H4 (cell line): ENCODE measurements around the gene EPN2. TPM values are rescaled to one million over a fixed set of nuclear protein-coding genes. Genes with fewer than 3 reads are reported as not detected.
"Not testable (repeated sequence)": the region's sequence is repeated elsewhere in the genome, so short reads cannot be mapped to it uniquely, and the experiment has no call there.

Experiments
- DNase-seq: peaks from one replicate; pipeline ENCODE4 v3.0.0-alpha.2; 2015; ENCODE audit warnings: low spot score
- total RNA-seq: library from RNA; depleted of rRNA; stranded (reverse); fragments of >200 nt; shearing (Covaris generic); gene quantifications from 2 replicates; pipeline ENCODE4 v1.2.3, GENCODE V29; 2014; rRNA removed

The EPN2 gene
- 10.0 and 27.5 TPM in 2 replicates for total RNA-seq

DNA sequence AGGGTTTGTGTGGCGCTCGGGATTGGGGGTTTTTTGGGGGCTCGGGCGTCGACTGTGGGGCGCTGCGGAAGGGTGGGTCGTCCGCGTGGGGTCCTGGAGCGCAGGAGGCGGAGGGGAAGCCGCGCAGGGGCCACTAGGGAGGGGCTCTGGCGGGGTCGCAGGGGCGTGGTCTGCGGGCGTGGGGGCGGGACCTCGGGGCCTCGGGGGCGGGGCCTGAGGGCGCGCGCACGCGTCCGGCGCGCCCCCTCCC is at the start of gene EPN2:
TSS of gene EPN2 (plus strand) at position 228 of the 250 bp plus-strand sequence. CDS start 45,754 bp downstream, outside the sequence.
- not testable (repeated sequence) for DNase-seq

DNA sequence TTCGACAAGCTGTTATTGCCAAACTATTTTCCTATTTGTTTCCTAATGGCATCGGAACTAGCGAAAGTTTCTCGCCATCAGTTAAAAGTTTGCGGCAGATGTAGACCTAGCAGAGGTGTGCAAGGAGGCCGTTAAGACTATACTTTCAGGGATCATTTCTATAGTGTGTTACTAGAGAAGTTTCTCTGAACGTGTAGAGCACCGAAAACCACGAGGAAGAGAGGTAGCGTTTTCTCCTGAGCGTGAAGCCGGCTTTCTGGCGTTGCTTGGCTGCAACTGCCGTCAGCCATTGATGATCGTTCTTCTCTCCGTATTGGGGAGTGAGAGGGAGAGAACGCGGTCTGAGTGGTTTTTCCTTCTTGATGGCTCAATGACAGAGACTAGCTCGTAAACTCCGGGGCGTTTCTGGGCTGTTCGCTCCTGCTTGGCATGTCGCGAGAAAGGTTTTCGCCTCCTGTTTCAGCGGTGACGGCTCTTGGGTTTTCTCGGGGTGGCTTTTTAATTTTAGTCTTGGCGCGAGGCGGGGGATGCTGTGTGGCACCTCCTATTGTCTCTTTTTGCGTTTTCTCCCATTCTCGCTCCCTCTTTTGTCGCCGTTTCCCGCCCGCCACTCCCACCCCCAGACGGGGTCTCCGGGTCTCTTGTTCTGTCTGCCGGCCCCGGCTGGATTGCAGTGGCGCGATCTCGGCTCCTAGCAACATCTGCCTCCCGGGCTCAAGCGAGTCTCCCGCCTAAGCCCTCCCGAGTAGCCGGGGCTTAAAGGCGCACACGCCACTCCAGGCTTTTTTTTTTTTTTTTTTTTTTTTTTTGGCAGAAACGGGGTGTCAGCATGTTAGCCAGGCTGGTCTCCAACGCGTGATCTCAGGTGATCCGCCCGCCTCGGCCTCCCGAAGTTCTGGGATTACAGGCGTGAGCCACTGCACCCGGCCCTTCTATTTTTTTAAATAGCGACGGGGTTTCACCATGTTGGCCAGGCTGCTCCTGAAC is 49.0 kb upstream of the EPN2 start:
- DNase-seq: not testable (repeated sequence)

DNA sequence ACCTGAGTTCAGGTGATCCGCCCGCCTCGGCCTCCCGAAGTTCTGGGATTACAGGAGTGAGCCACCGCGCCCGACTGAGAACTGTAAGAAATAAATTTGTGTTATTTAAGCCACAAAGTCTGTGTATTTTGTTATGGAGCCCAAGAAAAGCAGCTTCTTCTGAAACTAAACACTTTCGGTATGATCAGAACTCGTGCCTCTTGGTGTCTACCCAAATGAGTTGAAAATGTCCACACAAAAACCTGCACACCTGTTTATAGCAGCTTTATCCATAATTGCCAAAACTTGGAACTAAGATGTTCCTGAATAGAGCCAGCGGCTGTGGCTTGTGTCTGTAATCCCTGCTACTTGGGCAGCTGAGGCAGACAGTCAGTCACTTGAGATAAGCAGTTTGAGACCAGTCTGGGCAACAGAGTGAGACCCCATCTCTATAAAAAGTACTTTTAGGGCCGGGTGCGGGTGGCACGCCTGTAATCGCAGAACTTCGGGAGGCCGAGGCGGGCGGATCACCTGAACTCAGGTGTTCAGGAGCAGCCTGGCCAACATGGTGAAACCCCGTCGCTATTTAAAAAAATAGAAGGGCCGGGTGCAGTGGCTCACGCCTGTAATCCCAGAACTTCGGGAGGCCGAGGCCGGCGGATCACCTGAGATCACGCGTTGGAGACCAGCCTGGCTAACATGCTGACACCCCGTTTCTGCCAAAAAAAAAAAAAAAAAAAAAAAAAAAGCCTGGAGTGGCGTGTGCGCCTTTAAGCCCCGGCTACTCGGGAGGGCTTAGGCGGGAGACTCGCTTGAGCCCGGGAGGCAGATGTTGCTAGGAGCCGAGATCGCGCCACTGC is 48.1 kb upstream of the EPN2 start:
- DNase-seq: not testable (repeated sequence)

DNA sequence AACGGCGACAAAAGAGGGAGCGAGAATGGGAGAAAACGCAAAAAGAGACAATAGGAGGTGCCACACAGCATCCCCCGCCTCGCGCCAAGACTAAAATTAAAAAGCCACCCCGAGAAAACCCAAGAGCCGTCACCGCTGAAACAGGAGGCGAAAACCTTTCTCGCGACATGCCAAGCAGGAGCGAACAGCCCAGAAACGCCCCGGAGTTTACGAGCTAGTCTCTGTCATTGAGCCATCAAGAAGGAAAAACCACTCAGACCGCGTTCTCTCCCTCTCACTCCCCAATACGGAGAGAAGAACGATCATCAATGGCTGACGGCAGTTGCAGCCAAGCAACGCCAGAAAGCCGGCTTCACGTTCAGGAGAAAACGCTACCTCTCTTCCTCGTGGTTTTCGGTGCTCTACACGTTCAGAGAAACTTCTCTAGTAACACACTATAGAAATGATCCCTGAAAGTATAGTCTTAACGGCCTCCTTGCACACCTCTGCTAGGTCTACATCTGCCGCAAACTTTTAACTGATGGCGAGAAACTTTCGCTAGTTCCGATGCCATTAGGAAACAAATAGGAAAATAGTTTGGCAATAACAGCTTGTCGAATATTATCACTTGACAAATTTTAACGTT is 47.3 kb upstream of the EPN2 start:
- DNase-seq: not testable (repeated sequence)

GRCh38 chr17:19196382-19197204 is 40.6 kb upstream of the EPN2 start:
- DNase-seq: not testable (repeated sequence)

DNA sequence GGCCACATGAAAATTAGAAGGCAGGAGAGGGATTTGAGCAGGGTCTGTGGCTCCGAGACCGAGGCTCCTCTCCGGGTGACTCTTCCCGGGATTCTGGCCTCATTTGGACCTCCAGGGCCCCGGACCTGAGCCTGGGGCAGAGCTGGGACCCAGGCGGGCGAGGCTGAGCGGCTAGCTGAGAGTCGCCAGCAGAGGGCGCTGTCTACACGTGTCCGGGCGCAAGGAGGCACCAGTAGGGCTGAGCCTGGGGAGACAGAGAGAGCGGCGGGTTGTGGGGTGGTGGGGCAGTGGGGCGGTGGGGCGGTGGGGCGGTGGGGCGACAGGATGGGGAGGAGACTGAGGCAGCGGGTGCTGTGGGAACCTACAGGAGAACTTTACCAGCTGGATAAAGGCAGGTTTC is 34.7 kb upstream of the EPN2 start:
- not testable (repeated sequence) for DNase-seq

- DNase-seq: not testable (repeated sequence)
Observed at GRCh38 chr17:19203429-19203828, 33.7 kb upstream of the EPN2 start.

- not testable (repeated sequence) for DNase-seq
Observed at GRCh38 chr17:19215074-19215860, 21.9 kb upstream of the EPN2 start.

DNA sequence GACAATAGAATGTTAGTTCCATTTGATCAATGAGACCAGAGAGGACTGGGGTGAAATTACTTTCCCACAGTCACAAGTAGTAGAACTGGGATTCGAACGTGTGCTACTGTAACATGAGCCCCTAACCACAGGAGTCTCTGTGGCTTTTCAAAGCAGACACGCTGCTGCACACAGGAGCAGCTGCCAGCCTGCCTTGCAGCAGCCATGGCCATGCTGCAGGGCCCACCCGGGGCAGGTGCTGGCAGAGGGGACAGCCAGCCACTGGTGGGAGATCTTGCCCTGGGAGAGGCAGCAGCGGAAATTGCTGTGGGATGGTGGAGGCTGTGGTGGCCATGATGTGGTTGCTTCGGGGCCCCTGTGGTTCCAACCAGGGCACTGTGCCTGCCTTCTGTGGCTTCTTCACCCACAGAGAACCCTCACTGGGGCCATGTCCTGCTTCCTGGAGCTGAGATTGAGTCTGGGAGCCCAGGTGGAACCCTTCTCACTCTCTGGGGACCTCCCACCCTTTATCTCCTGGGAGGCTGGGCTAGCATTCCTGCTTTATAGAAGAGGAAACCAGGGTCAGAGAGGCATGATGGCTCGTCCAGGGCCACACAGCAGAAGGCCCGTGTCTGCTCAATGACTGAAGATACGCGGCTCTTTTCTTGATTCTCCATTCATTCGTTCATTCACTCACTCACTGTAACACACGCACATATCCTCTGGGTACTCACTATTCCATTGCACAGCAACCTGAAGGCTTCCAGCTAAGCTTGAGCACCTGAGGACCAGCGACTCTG is 20.8 kb upstream of the EPN2 start:
- not testable (repeated sequence) for DNase-seq

DNA sequence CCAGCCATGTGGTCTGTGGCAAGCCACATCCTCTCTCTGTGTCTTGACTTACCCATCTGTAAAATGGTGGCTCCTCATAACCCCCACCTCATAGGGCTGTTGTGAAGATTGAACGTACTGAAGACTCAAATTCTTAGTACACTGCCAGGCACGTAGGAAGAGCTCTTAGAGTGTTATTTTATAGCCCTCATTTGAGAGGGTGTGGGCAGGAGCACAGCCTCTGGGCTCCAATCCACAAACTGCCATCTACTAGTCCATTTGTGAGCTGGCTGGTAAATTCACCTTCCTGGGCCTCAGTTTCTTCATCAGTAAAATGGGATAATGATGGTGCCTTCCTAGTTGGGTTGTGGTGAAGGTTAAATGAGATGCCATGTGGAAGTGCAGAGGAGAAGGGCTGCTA is 18.3 kb upstream of the EPN2 start:
- DNase-seq: not testable (repeated sequence)

DNA sequence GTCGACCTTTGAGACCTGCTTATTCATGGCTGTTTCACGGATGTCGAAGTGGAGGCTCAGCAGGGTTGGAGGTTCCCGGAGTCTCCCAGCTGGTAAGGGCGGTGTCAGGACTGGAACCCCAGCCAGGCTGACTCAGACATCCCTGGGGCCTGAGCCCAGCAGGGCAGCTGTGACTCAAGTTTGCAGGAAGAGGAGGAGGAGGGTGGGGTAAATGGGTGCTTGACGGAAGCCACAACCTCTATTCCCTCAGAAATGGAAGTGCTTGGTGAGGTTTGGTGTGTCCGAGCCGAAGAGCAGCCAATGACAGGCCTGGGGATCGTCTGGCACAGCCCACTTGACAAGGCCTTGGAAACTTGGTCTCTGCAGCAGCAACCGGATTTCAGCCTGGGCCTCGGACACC is 17.8 kb upstream of the EPN2 start:
- not testable (repeated sequence) for DNase-seq

DNA sequence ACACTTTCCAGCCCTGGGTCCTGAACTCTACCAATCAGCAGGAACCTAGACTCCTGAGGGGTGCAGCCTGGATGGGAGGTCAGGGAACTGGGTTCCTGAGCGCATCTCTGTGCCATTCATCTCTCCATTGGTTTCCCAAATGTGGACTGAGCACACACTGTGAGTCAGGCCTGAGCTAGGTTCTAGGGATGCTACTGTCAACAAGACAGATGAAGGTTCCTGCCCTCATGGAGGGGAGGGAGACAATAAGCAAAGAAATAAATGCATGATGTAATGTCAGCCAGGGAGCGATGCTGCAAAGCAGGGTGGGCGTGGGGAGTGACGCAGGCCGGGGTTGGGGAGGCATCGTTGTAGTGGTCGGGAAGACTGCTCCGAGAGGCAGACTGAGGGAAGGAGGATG is 17.0 kb upstream of the EPN2 start:
- not testable (repeated sequence) for DNase-seq

GRCh38 chr17:19226610-19227588 is 10.3 kb upstream of the EPN2 start:
- not testable (repeated sequence) for DNase-seq

DNA sequence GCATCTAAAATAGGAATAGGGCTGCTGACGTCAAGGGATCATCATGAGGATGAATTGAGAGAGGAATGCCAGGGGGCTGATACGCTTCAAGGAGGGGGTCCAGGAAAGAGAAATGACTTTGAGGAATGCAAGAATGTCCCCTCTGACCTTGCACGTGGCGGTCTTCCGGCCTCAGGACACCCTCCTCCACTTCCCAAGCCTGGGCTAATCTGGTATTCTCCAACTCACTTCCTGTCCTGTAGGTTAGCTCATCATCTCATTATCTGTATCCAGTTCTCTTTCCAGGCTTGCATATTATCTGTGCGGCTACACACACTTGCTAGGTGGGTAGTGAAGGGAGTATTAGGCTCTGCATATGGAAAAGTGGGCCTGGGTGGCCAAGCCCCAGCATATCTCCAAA is 2.5 kb upstream of the EPN2 start:
- not testable (repeated sequence) for DNase-seq

DNA sequence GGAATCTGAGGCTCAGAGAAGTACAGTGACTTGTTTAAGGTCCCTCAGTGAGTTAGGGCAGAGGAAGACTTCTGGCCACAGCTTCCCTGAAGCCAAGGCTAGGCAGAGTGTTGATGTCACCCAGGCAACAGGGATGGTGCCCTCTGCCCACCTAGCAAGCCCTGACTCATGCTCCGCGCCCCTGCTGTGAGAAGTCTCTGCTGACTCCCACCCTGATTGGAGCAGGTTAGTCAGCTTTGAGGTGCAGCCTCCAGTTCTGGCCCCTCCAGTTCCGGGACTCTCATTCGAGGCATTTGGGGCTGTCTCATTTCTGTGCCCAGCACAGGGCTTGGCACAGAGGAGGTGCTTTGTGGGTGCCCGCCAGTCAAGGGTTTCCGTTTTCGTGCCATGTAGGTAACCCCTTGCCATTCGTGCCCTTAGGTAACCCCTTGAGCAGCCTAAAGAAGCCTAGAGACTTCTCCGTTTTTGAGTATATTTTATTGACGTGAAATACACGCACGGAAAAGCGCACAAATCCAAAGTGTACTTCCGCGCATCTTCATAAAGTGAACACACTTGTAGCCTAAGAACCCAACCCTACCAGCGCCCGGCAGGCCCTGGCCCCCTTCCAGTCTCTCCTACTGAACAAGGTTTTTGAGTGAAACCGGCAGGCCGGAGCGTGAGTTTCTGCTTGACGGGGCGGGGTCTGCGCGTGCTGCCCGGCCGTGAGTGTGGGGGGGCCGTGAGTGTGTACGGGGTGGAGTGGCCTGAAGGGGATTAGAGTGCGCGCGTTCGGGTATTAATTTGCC is 621 bp upstream of the EPN2 start:
- DNase-seq: not testable (repeated sequence)

- no peak for DNase-seq
Observed at GRCh38 chr17:19237389-19238166, 412 bp downstream of the EPN2 start.

DNA sequence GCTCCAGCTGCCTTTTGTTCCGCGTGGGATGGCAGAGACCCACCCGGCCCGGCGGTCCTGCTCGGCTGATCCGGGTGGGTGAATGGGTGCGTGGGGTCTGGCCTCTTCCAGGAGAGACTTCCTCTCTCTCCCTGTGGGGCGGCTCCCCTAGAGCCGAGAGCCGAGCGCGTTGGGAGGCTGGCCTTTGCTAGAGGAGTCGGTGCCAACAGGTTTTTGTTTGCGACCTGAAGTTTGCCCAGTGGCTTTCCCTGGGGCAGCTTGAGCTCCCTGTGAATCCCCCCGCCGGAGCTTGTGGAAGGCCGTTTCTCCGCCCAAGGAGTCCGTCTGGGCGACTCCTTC is 970 bp downstream of the EPN2 start:
- no peak for DNase-seq
